ENCODE data around the gene COG8.

DNA sequence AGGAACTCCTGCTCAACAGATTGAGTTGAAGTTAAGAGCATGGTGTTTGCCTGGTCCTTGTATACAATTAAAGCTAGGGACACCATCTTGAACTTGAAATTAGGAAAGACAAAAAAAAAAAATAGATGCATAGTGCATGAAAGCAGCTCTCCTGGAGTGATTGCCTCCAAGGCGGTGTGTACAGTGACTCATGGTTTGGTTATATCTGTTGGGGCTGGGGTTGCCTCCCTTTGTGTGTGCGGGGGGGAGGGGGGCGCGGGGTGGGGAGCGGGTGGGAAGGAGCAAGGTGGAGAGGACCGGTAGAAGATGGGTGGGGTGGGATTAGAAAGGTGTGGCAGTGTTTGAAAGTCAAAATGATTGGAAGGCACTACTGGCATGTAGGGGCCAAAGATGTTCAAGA is 8.9 kb upstream of the COG8 start:
- TF ChIP-seq, protein P1, sequence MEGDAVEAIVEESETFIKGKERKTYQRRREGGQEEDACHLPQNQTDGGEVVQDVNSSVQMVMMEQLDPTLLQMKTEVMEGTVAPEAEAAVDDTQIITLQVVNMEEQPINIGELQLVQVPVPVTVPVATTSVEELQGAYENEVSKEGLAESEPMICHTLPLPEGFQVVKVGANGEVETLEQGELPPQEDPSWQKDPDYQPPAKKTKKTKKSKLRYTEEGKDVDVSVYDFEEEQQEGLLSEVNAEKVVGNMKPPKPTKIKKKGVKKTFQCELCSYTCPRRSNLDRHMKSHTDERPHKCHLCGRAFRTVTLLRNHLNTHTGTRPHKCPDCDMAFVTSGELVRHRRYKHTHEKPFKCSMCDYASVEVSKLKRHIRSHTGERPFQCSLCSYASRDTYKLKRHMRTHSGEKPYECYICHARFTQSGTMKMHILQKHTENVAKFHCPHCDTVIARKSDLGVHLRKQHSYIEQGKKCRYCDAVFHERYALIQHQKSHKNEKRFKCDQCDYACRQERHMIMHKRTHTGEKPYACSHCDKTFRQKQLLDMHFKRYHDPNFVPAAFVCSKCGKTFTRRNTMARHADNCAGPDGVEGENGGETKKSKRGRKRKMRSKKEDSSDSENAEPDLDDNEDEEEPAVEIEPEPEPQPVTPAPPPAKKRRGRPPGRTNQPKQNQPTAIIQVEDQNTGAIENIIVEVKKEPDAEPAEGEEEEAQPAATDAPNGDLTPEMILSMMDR (IDR thresholded peaks at IDR 0.05), result no peak
- no peak for TF ChIP-seq POLR2AphosphoS5 (IDR thresholded peaks at IDR 0.05; ENCODE audit: insufficient read depth in 1 of 2, low read depth in 1 of 2)

Data from vagina (tissue), 2 donors.